Lower lobe of right lung (tissue), 2 donors: ENCODE measurements around the gene EPM2A. TPM values are rescaled to one million over a fixed set of nuclear protein-coding genes. Genes with fewer than 3 reads are reported as not detected.

Experiments used
- ATAC-seq, 2 donors: fragments of 200-7000 bp; cut with Tn5 transposase; one replicate each; pipeline ENCODE4 v1.9.1; 2020 to 2022; ENCODE audit warnings: mild to moderate bottlenecking in 2 of 2, moderate library complexity in 2 of 2
- DNase-seq: peaks from one replicate; pipeline ENCODE4 v3.0.0-alpha.2; 2020
- H3K27ac ChIP-seq: fragments of 200-600 bp; one replicate; pipeline ENCODE4 v1.8.0; 2022
- H3K27me3 ChIP-seq: fragments of 200-600 bp; one replicate; pipeline ENCODE4 v1.8.0; 2022; ENCODE audit warnings: low read depth
- H3K36me3 ChIP-seq: fragments of 200-600 bp; one replicate; pipeline ENCODE4 v1.8.0; 2022; ENCODE audit warnings: mild to moderate bottlenecking
- H3K4me1 ChIP-seq: fragments of 200-600 bp; one replicate; pipeline ENCODE4 v1.8.0; 2022
- H3K4me3 ChIP-seq: fragments of 200-600 bp; one replicate; pipeline ENCODE4 v1.8.0; 2022; ENCODE audit warnings: mild to moderate bottlenecking
- H3K9me3 ChIP-seq: fragments of 200-600 bp; one replicate; pipeline ENCODE4 v1.8.0; 2022
- intact Hi-C: fragments of 100-400 bp; cut with DNase I; formaldehyde crosslinking; loops from one replicate; pipeline ENCODE4 v1.11.0; 2022
- total RNA-seq: library from RNA; stranded (reverse); fragmentation: NEBNext Ultra II Directional; extraction: Animal tissue kit (Norgen Biotek cat#: 25700); gene quantifications from one replicate; pipeline ENCODE4 v1.2.1, GENCODE V29; 2021
- TF ChIP-seq, protein P1 (sequence below): fragments of 200-600 bp; IDR thresholded peaks from one replicate; pipeline ENCODE4 v1.8.0; 2022; ENCODE audit warnings: antibody characterized with exemption, mild to moderate bottlenecking
- donor health status: DM: no; HTN: yes; CAD: no; lungs with severe emphysema.

EPM2A gene
- total RNA-seq, 1 donor from 2014 or later = 10.6 TPM

- TF ChIP-seq, protein P1, sequence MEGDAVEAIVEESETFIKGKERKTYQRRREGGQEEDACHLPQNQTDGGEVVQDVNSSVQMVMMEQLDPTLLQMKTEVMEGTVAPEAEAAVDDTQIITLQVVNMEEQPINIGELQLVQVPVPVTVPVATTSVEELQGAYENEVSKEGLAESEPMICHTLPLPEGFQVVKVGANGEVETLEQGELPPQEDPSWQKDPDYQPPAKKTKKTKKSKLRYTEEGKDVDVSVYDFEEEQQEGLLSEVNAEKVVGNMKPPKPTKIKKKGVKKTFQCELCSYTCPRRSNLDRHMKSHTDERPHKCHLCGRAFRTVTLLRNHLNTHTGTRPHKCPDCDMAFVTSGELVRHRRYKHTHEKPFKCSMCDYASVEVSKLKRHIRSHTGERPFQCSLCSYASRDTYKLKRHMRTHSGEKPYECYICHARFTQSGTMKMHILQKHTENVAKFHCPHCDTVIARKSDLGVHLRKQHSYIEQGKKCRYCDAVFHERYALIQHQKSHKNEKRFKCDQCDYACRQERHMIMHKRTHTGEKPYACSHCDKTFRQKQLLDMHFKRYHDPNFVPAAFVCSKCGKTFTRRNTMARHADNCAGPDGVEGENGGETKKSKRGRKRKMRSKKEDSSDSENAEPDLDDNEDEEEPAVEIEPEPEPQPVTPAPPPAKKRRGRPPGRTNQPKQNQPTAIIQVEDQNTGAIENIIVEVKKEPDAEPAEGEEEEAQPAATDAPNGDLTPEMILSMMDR = no peak
- DNase-seq (no peak), ATAC-seq (no peak)
- intact Hi-C loops = no loop called here
- no peak overlapping the region for H3K27ac ChIP-seq
- no peaks in the 10 kb centered on the region for H3K9me3 ChIP-seq
- H3K4me1 ChIP-seq = no peaks in the 10 kb centered on the region
- no peaks in the 10 kb centered on the region for H3K36me3 ChIP-seq
- no peaks in the 10 kb centered on the region for H3K27me3 ChIP-seq
- no peak overlapping the region for H3K4me3 ChIP-seq
These were observed 125.8 kb downstream of the EPM2A start for GRCh38 chr6:145609521-145609920.

DNA sequence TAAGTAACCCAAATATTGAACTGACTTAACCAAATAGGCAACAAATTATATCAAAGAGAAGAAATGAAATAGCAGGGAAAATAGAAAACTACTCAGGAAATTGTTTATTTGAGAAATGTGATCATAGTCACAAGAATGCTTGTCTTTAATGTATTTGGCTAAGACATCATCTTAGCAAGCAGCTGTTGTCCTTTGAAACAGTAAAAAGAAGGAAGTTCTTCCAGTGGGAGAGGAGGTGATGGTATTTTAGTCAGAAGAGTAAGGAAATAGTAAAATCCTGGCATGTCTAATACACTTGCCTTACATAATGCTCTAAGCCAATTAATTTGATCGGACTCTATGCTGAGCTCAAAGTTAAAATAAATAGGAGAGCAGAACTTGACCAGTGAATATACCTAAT is 126.5 kb downstream of the EPM2A start:
- no peaks in the 10 kb centered on the region for H3K27me3 ChIP-seq
- H3K4me3 ChIP-seq = no peak overlapping the region
- H3K27ac ChIP-seq = no peak overlapping the region
- H3K9me3 ChIP-seq = no peaks in the 10 kb centered on the region
- intact Hi-C loops = no loop called here
- no peaks in the 10 kb centered on the region for H3K36me3 ChIP-seq
- no peak for ATAC-seq
- H3K4me1 ChIP-seq = no peaks in the 10 kb centered on the region
- DNase-seq = no peak
- TF ChIP-seq, protein P1 = no peak

- DNase-seq = no peak
- Histone ChIP-seq H3K4me1 (no peaks in the 10 kb centered on the region), H3K9me3 (no peaks in the 10 kb centered on the region), H3K4me3 (no peak overlapping the region), H3K36me3 (no peaks in the 10 kb centered on the region), H3K27me3 (no peaks in the 10 kb centered on the region), H3K27ac (no peak overlapping the region)
- intact Hi-C loops = no loop called here
- no peak for ATAC-seq
- TF ChIP-seq, protein P1 = no peak
These were observed 131.3 kb downstream of the EPM2A start for GRCh38 chr6:145603991-145604390.

- Histone ChIP-seq H3K36me3 (no peaks in the 10 kb centered on the region), H3K4me1 (no peaks in the 10 kb centered on the region), H3K27me3 (no peaks in the 10 kb centered on the region), H3K9me3 (no peaks in the 10 kb centered on the region), H3K27ac (no peak overlapping the region), H3K4me3 (no peak overlapping the region)
- TF ChIP-seq, protein P1 = no peak
- ATAC-seq = no peak
- intact Hi-C loops = no loop called here
- no peak for DNase-seq
These were observed 131.9 kb downstream of the EPM2A start for GRCh38 chr6:145603424-145603833.

DNA sequence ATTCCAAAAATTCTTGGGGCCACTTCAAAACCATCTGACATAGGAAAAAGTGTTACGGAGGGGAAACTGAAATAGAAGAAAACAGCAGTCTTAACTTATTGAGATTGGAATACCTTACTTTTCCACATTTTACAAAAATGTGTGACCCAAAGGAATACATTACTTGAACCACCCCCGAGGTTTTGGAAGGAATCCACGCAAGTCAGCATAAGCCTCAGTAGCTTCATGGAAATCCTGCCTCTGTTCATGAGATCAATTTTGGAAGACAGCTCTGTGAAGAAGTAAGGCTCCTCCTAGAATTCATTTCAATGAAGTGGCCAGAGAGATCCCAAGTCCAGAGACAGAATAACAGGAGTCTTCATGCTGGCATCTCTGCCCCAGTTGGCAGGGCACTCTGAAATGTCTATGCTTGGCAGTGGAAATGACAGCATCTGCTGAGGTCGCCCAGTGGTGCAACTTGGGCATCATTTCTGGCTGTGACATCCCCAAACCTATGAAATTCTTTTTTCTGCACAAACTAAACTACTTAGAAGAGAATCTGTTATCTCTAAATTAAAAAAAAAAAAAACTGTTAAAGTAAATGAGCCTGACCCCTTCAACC is 132.5 kb downstream of the EPM2A start:
- no peak for ATAC-seq
- no peaks in the 10 kb centered on the region for H3K36me3 ChIP-seq
- no peak overlapping the region for H3K27ac ChIP-seq
- intact Hi-C loops = no loop called here
- no peaks in the 10 kb centered on the region for H3K9me3 ChIP-seq
- no peaks in the 10 kb centered on the region for H3K27me3 ChIP-seq
- no peak overlapping the region for H3K4me3 ChIP-seq
- TF ChIP-seq, protein P1 = no peak
- no peak for DNase-seq
- no peaks in the 10 kb centered on the region for H3K4me1 ChIP-seq
